K562 (cell line): ENCODE results near the gene HEXD. TPM values are rescaled to one million over a fixed set of nuclear protein-coding genes. Genes with fewer than 3 reads are reported as not detected.
A peak's percentile ranks its signal among the peaks of the same experiment; 100 is the strongest.

Source experiments
- ATF2 ChIP-seq: sonication (generic); formaldehyde crosslinking; IDR thresholded peaks from 2 replicates; pipeline ENCODE4 v1.8.1; 2022; ENCODE audit warnings: missing genetic modification reagents
- CBX3 ChIP-seq, 2 experiments: IDR thresholded peaks; 1 replicate in 1 of 2; 2 replicates in 1 of 2; pipeline ENCODE4 v1.6.1; 2012; ENCODE audit warnings: inconsistent platforms in 2 of 2, low read length in 2 of 2, borderline replicate concordance in 1 of 2, control low read depth in 1 of 2
- CC2D1A ChIP-seq: fragments of 450-650 bp; IDR thresholded peaks from 2 replicates; pipeline ENCODE4 v1.6.1; 2017; ENCODE audit warnings: mild to moderate bottlenecking
- EHMT2 ChIP-seq: fragments of 450-650 bp; IDR thresholded peaks from 2 replicates; pipeline ENCODE4 v1.6.1; 2018; ENCODE audit warnings: antibody characterized with exemption
- HINFP ChIP-seq: fragments of 450-650 bp; conservative IDR thresholded peaks from 2 replicates; pipeline ENCODE4 v1.6.1; 2016; ENCODE audit warnings: missing genetic modification characterization, low read depth, mild to moderate bottlenecking, control low read depth, missing compliant biosample characterization
- HNRNPL ChIP-seq: fragments of 200-400 bp; formaldehyde crosslinking; IDR thresholded peaks from 2 replicates; pipeline ENCODE4 v1.6.1; 2017; ENCODE audit warnings: low read depth, mild to moderate bottlenecking, low read length
- MTF1 ChIP-seq: fragments of 250-450 bp; sonication (Bioruptor Pico); IDR thresholded peaks from 2 replicates; pipeline ENCODE4 v1.9.0; 2021; ENCODE audit warnings: moderate library complexity, mild to moderate bottlenecking, inconsistent platforms, borderline replicate concordance
- PCBP2 ChIP-seq: fragments of 200-400 bp; formaldehyde crosslinking; IDR thresholded peaks from 2 replicates; pipeline ENCODE4 v1.6.1; 2018; ENCODE audit warnings: low read length, low read depth, mild to moderate bottlenecking, moderate library complexity; ENCODE audit not compliant: poor library complexity, severe bottlenecking
- POLR2H ChIP-seq: IDR thresholded peaks from 2 replicates; pipeline ENCODE4 v1.6.1; 2016; ENCODE audit warnings: missing genetic modification characterization, low read depth, mild to moderate bottlenecking, control low read depth, missing compliant biosample characterization, moderate library complexity
- REST ChIP-seq, 2 experiments: fragments of 450-650 bp; formaldehyde crosslinking in 1 of 2; IDR thresholded peaks; 2 replicates each; pipeline versions ENCODE4 v1.4.0 to v1.6.1; 2014 to 2020; ENCODE audit warnings: mild to moderate bottlenecking in 2 of 2, borderline replicate concordance in 1 of 2, low read depth in 1 of 2
- ZBTB17 ChIP-seq: fragments of 450-650 bp; formaldehyde crosslinking; IDR thresholded peaks from 2 replicates; pipeline ENCODE4 v1.4.0; 2020; ENCODE audit warnings: mild to moderate bottlenecking
- ZNF280A ChIP-seq: fragments of 450-650 bp; IDR thresholded peaks from 2 replicates; pipeline ENCODE4 v1.6.1; 2018; ENCODE audit warnings: mild to moderate bottlenecking, low read depth; ENCODE audit not compliant: partially characterized antibody
- ZNF316 ChIP-seq: fragments of 450-650 bp; IDR thresholded peaks from 2 replicates; pipeline ENCODE4 v1.6.1; 2016
- ZNF586 ChIP-seq: fragments of 450-650 bp; formaldehyde crosslinking; conservative IDR thresholded peaks from 2 replicates; pipeline ENCODE4 v1.4.0; 2020; ENCODE audit warnings: mild to moderate bottlenecking, moderate library complexity
- polyA plus RNA-seq, 8 experiments: library from polyadenylated mRNA; depleted of rRNA in 4 of 8; stranded (reverse) in 5 of 8; unstranded in 3 of 8; fragments of >200 nt; fragmentation: Nextera tagmentation in 2 of 8; fragmentation: Illumina TruSeq in 1 of 8; extraction: Ambion mirVana in 2 of 8; extraction: Trizol in 1 of 8; gene quantifications; 2 replicates each; pipeline versions ENCODE4 v1.2.1 to v1.2.3, GENCODE V29; 2011 to 2014; ENCODE audit warnings: inconsistent platforms in 1 of 8, missing spikeins in 1 of 8
- total RNA-seq, 7 experiments: library from RNA; depleted of rRNA in 6 of 7; stranded (reverse); fragments of >200 nt in 6 of 7; fragmentation: Illumina TruSeq in 2 of 7; extraction: Trizol in 2 of 7; gene quantifications; 2 replicates each; pipeline versions ENCODE4 v1.2.1 to v1.2.3, GENCODE V29; 2011 to 2021; ENCODE audit warnings: low replicate concordance in 1 of 7

Gene HEXD
- total and polyA plus RNA-seq, 9 of the 15 experiments (the other 6 are each of a cell fraction or from before 2014, with no cell fraction given): 1.0 to 25.3 (median 10.0) TPM

GRCh38 chr17:82461827-82462524 lies 43.8 kb downstream of the HEXD start (continued):
- TF ChIP-seq REST (IDR thresholded peaks at IDR 0.05; ENCODE audit: borderline replicate concordance): peak; percentile 53
- TF ChIP-seq REST (CRISPR knock-in tag; IDR thresholded peaks at IDR 0.05; ENCODE audit: low read depth): peak; percentile 22; the same call in 1 of the 2 replicates
- no peak for TF ChIP-seq ZNF586 (CRISPR knock-in tag)
- peak in 1 of 2 experiments; percentile 76; a peak in 2 of 3 replicates for TF ChIP-seq CBX3 (IDR thresholded peaks at IDR 0.05; ENCODE audit: borderline replicate concordance in 1 of 2, low read length in 2 of 2)
- peak; percentile 84 for TF ChIP-seq ZBTB17
- peak; percentile 75 for TF ChIP-seq ZNF316
- TF ChIP-seq EHMT2: peak; percentile 74; the same call in 1 of the 2 replicates
- no peak for TF ChIP-seq HNRNPL
- TF ChIP-seq PCBP2: no peak
- no peak for TF ChIP-seq POLR2H
- no peak for TF ChIP-seq ATF2 (CRISPR knock-in tag)
- TF ChIP-seq ZNF280A: no peak
- peak; percentile 96 for TF ChIP-seq CC2D1A
- no peak for TF ChIP-seq HINFP
- no peak for TF ChIP-seq MTF1 (CRISPR knock-in tag)
